Measurements from ENCODE around the gene TLE1. TPM values are rescaled to one million over a fixed set of nuclear protein-coding genes. Genes with fewer than 3 reads are reported as not detected.
"Not testable (repeated sequence)": the region's sequence is repeated elsewhere in the genome, so short reads cannot be mapped to it uniquely, and the experiment has no call there.

Gene TLE1
- 60.6 and 61.3 TPM in 2 replicates for total RNA-seq
- long read RNA-seq, partial matches to known transcripts, result 19 of 45 reads
- long read RNA-seq, other reads (novel, unspliced or antisense), result 25 of 45 reads

DNA sequence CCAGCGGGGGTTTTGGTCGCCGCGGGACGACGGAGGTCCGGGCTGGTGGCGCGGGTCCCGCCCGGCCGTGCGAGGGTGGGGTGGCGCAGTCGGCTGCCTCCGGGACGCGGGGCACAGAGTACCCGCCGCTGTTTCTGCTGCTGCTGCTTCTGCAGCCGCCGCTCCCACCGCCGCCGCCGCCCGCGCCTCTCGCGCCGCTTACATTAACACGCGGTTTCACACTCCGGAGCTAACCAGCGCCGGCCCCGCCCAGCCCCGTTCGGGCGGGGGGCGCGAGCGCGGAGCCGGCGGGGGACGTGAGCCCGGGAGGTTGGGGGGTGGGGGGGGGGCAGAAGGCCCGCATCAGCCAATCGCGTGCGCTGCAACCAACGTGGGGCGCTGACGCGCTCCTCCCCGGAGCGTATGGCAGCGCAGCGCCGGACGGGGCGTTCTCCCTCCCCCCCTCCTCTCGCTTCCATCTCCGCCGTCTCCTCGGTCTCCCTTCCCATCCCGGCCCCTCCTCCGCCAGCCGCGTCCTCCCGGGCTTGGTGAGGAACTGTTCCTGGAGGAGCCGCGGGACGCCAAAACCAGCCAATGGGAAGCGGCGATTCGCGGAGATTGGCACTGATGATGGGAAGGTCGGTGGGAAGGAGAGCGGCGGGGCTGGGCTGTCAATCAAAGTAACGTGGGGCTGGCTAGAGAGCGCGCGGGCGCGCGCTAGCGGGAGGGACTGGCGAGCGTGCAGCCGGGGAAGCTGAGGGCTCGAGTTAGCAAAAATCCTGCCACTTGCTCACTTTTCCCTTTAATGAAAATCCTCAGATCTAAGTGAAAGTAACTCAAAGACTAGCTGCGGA, at the start of gene TLE1:
Gene TLE1 (minus strand): TSS at position 205 of the 833 bp plus-strand sequence. CDS start 1,307 bp downstream, outside the sequence.
- TF ChIP-seq, protein P1, sequence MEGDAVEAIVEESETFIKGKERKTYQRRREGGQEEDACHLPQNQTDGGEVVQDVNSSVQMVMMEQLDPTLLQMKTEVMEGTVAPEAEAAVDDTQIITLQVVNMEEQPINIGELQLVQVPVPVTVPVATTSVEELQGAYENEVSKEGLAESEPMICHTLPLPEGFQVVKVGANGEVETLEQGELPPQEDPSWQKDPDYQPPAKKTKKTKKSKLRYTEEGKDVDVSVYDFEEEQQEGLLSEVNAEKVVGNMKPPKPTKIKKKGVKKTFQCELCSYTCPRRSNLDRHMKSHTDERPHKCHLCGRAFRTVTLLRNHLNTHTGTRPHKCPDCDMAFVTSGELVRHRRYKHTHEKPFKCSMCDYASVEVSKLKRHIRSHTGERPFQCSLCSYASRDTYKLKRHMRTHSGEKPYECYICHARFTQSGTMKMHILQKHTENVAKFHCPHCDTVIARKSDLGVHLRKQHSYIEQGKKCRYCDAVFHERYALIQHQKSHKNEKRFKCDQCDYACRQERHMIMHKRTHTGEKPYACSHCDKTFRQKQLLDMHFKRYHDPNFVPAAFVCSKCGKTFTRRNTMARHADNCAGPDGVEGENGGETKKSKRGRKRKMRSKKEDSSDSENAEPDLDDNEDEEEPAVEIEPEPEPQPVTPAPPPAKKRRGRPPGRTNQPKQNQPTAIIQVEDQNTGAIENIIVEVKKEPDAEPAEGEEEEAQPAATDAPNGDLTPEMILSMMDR (IDR thresholded peaks at IDR 0.05), result no peak
- no peaks in the 10 kb centered on the region for H3K9me3 Mint-ChIP-seq (ENCODE audit: unreplicated experiment)
- peak; percentile 100 for DNase-seq (ENCODE audit: extremely low spot score, unreplicated experiment)
- H3K4me1 Mint-ChIP-seq (ENCODE audit: unreplicated experiment), result peaks cover 17% of the 10 kb centered on the region
- peak within 1 kb of the TSS; percentile 98 for H3K4me3 Mint-ChIP-seq (ENCODE audit: unreplicated experiment)
- H3K27ac Mint-ChIP-seq (ENCODE audit: unreplicated experiment), result peak within 1 kb of the TSS; percentile 94
- no peaks in the 10 kb centered on the region for H3K36me3 Mint-ChIP-seq (ENCODE audit: unreplicated experiment)
- peaks cover 9% of the 10 kb centered on the region for H3K27me3 Mint-ChIP-seq (ENCODE audit: unreplicated experiment)

DNA sequence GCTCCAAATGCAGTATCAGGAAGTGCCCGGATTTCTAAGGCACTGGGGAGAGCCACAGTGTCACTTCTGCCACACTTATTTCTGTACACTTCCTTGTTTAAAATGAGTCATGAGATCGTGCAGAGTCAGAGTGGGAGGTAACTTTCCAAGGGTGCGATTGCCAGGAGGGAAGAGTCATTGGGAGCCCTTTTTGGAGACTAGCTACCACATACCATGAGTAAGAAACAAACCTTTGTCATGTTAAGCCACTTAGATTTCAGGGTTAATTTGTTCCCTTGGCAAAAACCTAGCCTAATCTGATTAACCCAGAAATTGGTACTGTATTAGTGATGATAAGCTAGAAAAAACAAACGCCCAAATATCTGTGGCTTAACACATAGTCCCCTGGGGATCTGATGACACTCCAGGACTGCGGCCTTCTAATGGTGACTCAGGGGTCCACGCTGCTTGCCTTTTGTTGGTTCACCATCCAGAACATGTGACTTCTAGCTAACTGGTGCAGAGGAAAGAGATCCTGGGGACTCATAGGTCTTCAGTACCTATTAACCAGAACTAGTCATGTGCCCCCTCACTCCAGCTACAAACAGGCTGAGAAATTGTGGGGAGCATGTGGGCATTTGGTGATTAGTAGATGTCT, 48.6 kb upstream of the TLE1 start:
- H3K27ac Mint-ChIP-seq (ENCODE audit: unreplicated experiment), result no peak overlapping the region
- DNase-seq (ENCODE audit: extremely low spot score, unreplicated experiment), result no peak

DNA sequence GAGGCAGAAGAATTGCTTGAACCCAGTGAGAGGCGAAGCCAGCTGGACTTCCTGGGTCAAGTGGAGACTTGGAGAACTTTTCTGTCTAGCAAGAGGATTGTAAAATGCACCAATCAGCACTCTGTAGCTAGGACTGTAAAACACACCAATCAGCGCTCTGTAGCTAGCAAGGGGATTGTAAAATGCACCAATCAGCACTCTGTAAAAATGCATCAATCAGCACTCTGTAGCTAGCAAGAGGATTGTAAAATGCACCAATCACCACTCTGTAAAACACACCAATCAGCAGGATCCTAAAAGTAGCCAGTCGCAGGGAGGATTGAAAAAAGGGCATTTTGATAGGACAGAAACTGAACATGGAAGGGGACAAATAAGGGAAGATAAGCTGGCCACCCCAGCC, 41.2 kb upstream of the TLE1 start:
- not testable (repeated sequence) for H3K4me1 Mint-ChIP-seq (ENCODE audit: unreplicated experiment); DNase-seq (ENCODE audit: extremely low spot score, unreplicated experiment); H3K9me3 Mint-ChIP-seq (ENCODE audit: unreplicated experiment); H3K36me3 Mint-ChIP-seq (ENCODE audit: unreplicated experiment); H3K4me3 Mint-ChIP-seq (ENCODE audit: unreplicated experiment); H3K27me3 Mint-ChIP-seq (ENCODE audit: unreplicated experiment); H3K27ac Mint-ChIP-seq (ENCODE audit: unreplicated experiment)

More for the DNA sequence above, 48.6 kb upstream of the TLE1 start:
- TF ChIP-seq, protein P1 (IDR thresholded peaks at IDR 0.05), result no peak
- H3K4me1 Mint-ChIP-seq (ENCODE audit: unreplicated experiment), result peaks cover 9% of the 10 kb centered on the region
- peaks cover 3% of the 10 kb centered on the region for H3K36me3 Mint-ChIP-seq (ENCODE audit: unreplicated experiment)
- H3K4me3 Mint-ChIP-seq (ENCODE audit: unreplicated experiment), result no peak overlapping the region
- peaks cover 4% of the 10 kb centered on the region for H3K9me3 Mint-ChIP-seq (ENCODE audit: unreplicated experiment)
- H3K27me3 Mint-ChIP-seq (ENCODE audit: unreplicated experiment), result peaks cover 2% of the 10 kb centered on the region

DNA sequence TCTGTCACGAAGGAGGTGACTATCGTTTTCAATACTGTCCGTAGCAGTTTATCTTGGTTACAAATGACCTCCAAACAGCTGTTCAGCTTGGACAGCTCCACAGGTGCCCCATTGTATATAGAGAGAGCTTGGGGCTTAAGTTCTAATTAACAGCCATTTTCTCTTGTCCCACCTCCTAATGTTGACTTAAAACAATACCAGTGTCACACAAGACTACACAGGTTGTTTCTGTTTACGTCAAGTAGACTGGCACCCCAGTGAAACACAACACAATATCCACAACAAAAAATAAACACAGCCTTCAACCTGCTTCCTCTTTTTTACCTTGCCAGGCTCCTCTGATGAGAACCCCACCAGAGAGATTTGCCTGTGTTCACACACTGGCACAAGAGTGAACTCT, 39.8 kb upstream of the TLE1 start:
- peak; percentile 13 for DNase-seq (ENCODE audit: extremely low spot score, unreplicated experiment)
- Mint-ChIP-seq H3K9me3 (ENCODE audit: unreplicated experiment) (no peaks in the 10 kb centered on the region), H3K4me1 (ENCODE audit: unreplicated experiment) (peaks cover 9% of the 10 kb centered on the region), H3K27ac (ENCODE audit: unreplicated experiment) (no peak overlapping the region), H3K27me3 (ENCODE audit: unreplicated experiment) (no peaks in the 10 kb centered on the region), H3K4me3 (ENCODE audit: unreplicated experiment) (no peak overlapping the region), H3K36me3 (ENCODE audit: unreplicated experiment) (no peaks in the 10 kb centered on the region)
- TF ChIP-seq, protein P1 (IDR thresholded peaks at IDR 0.05), result no peak

DNA sequence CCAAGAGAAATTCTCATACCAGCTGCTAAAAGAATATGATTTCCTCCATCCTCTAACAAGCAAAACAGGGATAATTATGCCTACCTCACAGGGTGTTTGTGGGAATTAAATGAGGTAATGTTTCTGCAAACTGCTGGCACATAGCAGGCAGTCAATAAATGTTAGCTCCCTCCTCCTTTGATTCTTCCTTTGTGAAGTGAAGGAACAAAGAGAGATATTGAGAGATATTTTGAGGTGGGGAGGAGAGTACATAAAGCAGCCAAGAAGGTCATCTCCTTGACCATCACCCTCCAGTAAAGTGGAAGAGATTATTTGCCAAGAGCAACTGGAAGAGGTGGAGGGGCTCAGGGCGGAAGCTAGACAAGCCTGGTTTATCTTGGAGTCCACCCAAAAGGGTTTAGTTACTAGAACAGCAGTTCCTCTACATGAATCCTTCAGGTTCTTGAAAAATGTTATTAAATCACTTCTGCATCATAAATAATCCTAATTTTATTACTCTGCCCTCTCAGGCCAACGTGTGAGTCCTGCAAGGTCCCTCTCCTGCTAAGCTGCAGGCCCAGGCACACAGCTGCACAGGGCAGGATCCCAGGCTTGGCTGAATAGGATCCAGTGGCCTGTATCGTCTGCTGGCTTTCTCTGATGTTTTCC, 35.0 kb upstream of the TLE1 start:
- peak; percentile 7 for DNase-seq (ENCODE audit: extremely low spot score, unreplicated experiment)
- peak overlapping the region; percentile 69 for H3K27ac Mint-ChIP-seq (ENCODE audit: unreplicated experiment)
- no peaks in the 10 kb centered on the region for H3K9me3 Mint-ChIP-seq (ENCODE audit: unreplicated experiment)
- peaks cover 18% of the 10 kb centered on the region for H3K4me1 Mint-ChIP-seq (ENCODE audit: unreplicated experiment)
- no peaks in the 10 kb centered on the region for H3K36me3 Mint-ChIP-seq (ENCODE audit: unreplicated experiment)
- no peak overlapping the region for H3K4me3 Mint-ChIP-seq (ENCODE audit: unreplicated experiment)
- TF ChIP-seq, protein P1 (IDR thresholded peaks at IDR 0.05), result no peak
- H3K27me3 Mint-ChIP-seq (ENCODE audit: unreplicated experiment), result no peaks in the 10 kb centered on the region

Measured in osteocyte (in vitro differentiated cells).